Smooth muscle cell (in vitro differentiated cells): ENCODE results near the gene WDR86. TPM values are rescaled to one million over a fixed set of nuclear protein-coding genes. Genes with fewer than 3 reads are reported as not detected.

Source experiments
- DNase-seq: peaks from one replicate; lab custom pipeline; 2025; ENCODE audit not compliant: unreplicated experiment; lab: John Stamatoyannopoulos, UW
- H2AFZ ChIP-seq: fragments of 200-600 bp; sonication (generic); 2 replicates; pipeline ENCODE4 v1.6.0; 2016; ENCODE audit warnings: antibody characterized with exemption, low read depth, mild to moderate bottlenecking
- H3F3A ChIP-seq: fragments of 200-600 bp; sonication (generic); 2 replicates; pipeline ENCODE4 v1.6.0; 2017; ENCODE audit warnings: antibody characterized with exemption, low read depth
- H3K27ac ChIP-seq: fragments of 200-600 bp; sonication (generic); 2 replicates; pipeline ENCODE4 v1.5.1; 2016; ENCODE audit warnings: low read depth, mild to moderate bottlenecking
- H3K27me3 ChIP-seq: fragments of 200-600 bp; sonication (generic); 2 replicates; pipeline ENCODE4 v1.6.1; 2016; ENCODE audit warnings: low read depth, mild to moderate bottlenecking
- H3K36me3 ChIP-seq: fragments of 200-600 bp; sonication (generic); 2 replicates; pipeline ENCODE4 v1.5.1; 2016; ENCODE audit warnings: low read depth
- H3K4me1 ChIP-seq: fragments of 200-600 bp; sonication (generic); 2 replicates; pipeline ENCODE4 v1.5.1; 2016; ENCODE audit warnings: low read depth
- H3K4me2 ChIP-seq: fragments of 200-600 bp; sonication (generic); 2 replicates; pipeline ENCODE4 v1.6.0; 2016; ENCODE audit warnings: mild to moderate bottlenecking
- H3K4me3 ChIP-seq: fragments of 200-600 bp; sonication (generic); 2 replicates; pipeline ENCODE4 v1.5.1; 2016; ENCODE audit warnings: mild to moderate bottlenecking
- H3K79me2 ChIP-seq: fragments of 200-600 bp; sonication (generic); 2 replicates; pipeline ENCODE4 v1.6.0; 2016; ENCODE audit warnings: low read depth, mild to moderate bottlenecking
- H3K9ac ChIP-seq: fragments of 200-600 bp; sonication (generic); 2 replicates; pipeline ENCODE4 v1.6.0; 2016; ENCODE audit warnings: low read depth
- H3K9me3 ChIP-seq: fragments of 200-600 bp; sonication (generic); replicated peaks from 2 replicates; pipeline ENCODE4 v1.5.1; 2016; ENCODE audit warnings: low read depth
- H4K20me1 ChIP-seq: fragments of 200-600 bp; sonication (generic); 2 replicates; pipeline ENCODE4 v1.6.0; 2016; ENCODE audit warnings: low read depth
- CTCF ChIP-seq: fragments of 200-600 bp; sonication (generic); IDR thresholded peaks from 2 replicates; pipeline ENCODE4 v1.5.1; 2017; ENCODE audit warnings: borderline replicate concordance, mild to moderate bottlenecking, antibody characterized with exemption; ENCODE audit not compliant: insufficient read depth, poor library complexity, severe bottlenecking
- WGBS: methylation state at CpG from one replicate; pipeline ENCODE4 v1.1.7; 2016; ENCODE audit warnings: low lambda C conversion rate; 5-methylcytosine and 5-hydroxymethylcytosine counted together
- polyA plus RNA-seq: library from polyadenylated mRNA; unstranded; fragments of >200 nt; fragmentation: Nextera tagmentation; extraction: Ambion mirVana; gene quantifications from 2 replicates; pipeline ENCODE4 v1.2.1, GENCODE V29; 2016
- total RNA-seq: library from RNA; depleted of rRNA; stranded (reverse); fragments of >200 nt; gene quantifications from 2 replicates; pipeline ENCODE4 v1.2.3, GENCODE V29; 2014

Gene WDR86
- total and polyA plus RNA-seq, 2 experiments from 2014 or later = 1.3 to 4.1 TPM

GRCh38 chr7:151405588-151405987, 4.2 kb downstream of the WDR86 start:
- Histone ChIP-seq H3K4me1 (no peaks in the 10 kb centered on the region), H3K4me3 (no peak overlapping the region), H3K9me3 (no peaks in the 10 kb centered on the region), H3K79me2 (no peaks in the 10 kb centered on the region), H3K36me3 (no peaks in the 10 kb centered on the region), H3K27me3 (peaks cover 23% of the 10 kb centered on the region), H3K27ac (no peak overlapping the region), H3K4me2 (no peak overlapping the region), H3K9ac (no peak overlapping the region), H2AFZ (no peak overlapping the region), H4K20me1 (no peaks in the 10 kb centered on the region), H3F3A (no peaks in the 10 kb centered on the region)
- no peak for TF ChIP-seq CTCF
- WGBS = 94% methylated on average over 10 of the region's 10 CpGs
- no peak for DNase-seq

DNA sequence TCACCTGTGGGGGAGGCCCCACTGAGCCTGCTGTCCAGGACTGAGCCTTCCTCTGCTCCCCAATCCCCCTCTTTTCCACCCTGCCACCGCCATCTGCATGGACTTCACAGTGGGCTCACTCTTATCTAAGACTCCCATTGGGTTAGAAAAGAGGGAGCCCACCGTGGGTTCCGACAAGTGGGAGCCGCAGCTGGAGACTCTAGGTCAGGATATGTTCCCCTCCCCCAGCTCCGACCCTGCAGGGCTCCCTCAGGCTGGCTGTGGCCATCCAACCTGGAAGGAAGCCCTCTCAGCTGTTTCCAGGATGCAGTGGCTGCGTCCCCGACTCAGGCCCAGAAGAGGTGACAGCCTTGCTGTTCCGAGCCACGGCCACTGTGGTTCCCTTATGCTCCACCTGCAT, 4.8 kb downstream of the WDR86 start:
- no peaks in the 10 kb centered on the region for H3K36me3 ChIP-seq
- no peaks in the 10 kb centered on the region for H3K79me2 ChIP-seq
- no peaks in the 10 kb centered on the region for H4K20me1 ChIP-seq
- H3K4me3 ChIP-seq = no peak overlapping the region
- no peak for TF ChIP-seq CTCF
- DNase-seq = no peak
- 96% methylated on average over 9 of the region's 9 CpGs for WGBS
- H3K9ac ChIP-seq = no peak overlapping the region
- no peaks in the 10 kb centered on the region for H3K9me3 ChIP-seq
- no peak overlapping the region for H3K4me2 ChIP-seq
- H3K27me3 ChIP-seq = peaks cover 17% of the 10 kb centered on the region
- no peaks in the 10 kb centered on the region for H3K4me1 ChIP-seq
- H3F3A ChIP-seq = no peaks in the 10 kb centered on the region
- no peak overlapping the region for H3K27ac ChIP-seq
- H2AFZ ChIP-seq = no peak overlapping the region

DNA sequence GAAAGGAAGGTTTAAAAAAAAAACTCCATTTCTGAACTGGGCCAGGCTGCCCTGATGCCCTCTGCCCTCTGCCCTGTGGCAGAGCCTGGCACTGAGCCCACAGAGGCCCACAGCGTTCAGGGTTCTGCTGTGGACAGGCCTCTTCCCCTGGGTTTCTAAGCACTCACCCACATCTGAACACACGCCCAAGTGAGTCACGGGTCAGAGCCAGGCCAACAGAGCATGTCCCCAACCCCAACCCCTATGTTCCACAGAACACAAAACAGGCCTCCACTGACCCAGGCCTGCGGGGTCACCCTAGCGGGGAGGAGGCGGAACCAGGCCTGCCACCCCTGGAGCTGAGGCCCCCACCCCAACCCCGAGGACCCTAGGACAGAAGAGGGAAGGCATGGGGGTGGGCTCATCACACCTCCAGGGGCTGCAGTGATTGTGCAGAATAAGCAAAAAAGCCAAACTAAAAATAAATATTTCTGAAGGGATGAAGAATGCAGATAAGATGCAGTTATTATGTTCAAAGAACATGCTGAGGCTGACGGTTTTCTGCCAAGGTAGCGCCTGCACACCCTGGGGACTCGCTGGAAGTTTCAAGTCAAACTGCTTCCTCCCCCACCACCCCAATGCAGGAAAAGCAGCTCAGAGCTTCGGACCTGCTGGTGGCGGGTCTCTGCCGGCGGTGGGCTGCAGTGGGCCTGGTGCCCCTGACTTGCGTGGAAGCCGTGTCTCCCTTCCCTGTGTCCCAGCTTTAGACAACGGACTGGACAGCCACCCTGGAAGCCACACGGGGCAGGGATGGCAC, 5.4 kb downstream of the WDR86 start:
- no peaks in the 10 kb centered on the region for H3K4me1 ChIP-seq
- no peaks in the 10 kb centered on the region for H3K36me3 ChIP-seq
- no peak overlapping the region for H3K9ac ChIP-seq
- 80% methylated on average over 18 of the region's 18 CpGs for WGBS
- peaks cover 11% of the 10 kb centered on the region for H3K27me3 ChIP-seq
- no peak for TF ChIP-seq CTCF
- no peak overlapping the region for H3K4me3 ChIP-seq
- no peak overlapping the region for H2AFZ ChIP-seq
- no peaks in the 10 kb centered on the region for H3F3A ChIP-seq
- DNase-seq = no peak
- H3K79me2 ChIP-seq = no peaks in the 10 kb centered on the region
- H3K27ac ChIP-seq = no peak overlapping the region
- no peaks in the 10 kb centered on the region for H4K20me1 ChIP-seq
- H3K9me3 ChIP-seq = no peaks in the 10 kb centered on the region
- no peak overlapping the region for H3K4me2 ChIP-seq

- H3K4me3 ChIP-seq = no peak overlapping the region
- H3F3A ChIP-seq = no peaks in the 10 kb centered on the region
- H3K4me2 ChIP-seq = no peak overlapping the region
- DNase-seq = no peak
- peaks cover 4% of the 10 kb centered on the region for H3K27me3 ChIP-seq
- H3K79me2 ChIP-seq = no peaks in the 10 kb centered on the region
- no peak overlapping the region for H2AFZ ChIP-seq
- 87% methylated on average over 9 of the region's 9 CpGs for WGBS
- H3K9ac ChIP-seq = no peak overlapping the region
- no peak for TF ChIP-seq CTCF
- no peak overlapping the region for H3K27ac ChIP-seq
- H4K20me1 ChIP-seq = no peaks in the 10 kb centered on the region
- no peaks in the 10 kb centered on the region for H3K4me1 ChIP-seq
- H3K9me3 ChIP-seq = no peaks in the 10 kb centered on the region
- no peaks in the 10 kb centered on the region for H3K36me3 ChIP-seq
Measured at GRCh38 chr7:151403764-151404163, 6.1 kb downstream of the WDR86 start.
